ENCODE measurements around the gene IL15.

DNA sequence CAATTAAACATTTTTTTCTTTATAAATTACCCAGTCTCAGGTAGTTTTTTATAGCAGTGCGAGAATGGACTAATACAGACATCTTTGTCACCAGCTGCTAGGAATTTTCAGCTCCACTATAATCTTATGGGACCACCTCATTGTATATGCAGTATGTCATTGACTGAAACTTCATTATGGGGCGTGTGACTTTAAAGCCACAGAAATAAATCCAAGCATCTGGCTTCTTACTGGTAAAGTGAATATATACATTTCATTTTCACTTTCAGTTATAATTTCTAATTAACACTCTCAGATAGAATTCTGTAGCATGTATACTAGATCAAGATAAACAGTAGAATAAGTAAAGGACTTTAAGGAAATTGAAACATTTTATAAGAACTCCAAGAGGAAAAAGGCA lies 21.9 kb downstream of the IL15 start:
- TF ChIP-seq POLR2A (IDR thresholded peaks at IDR 0.05) (no peak), CTCF (IDR thresholded peaks at IDR 0.05) (no peak), POLR2AphosphoS5 (IDR thresholded peaks at IDR 0.05) (no peak)

Data from prostate gland (tissue), 2 donors.